HL-60 (cell line): ENCODE results near the gene OR8D4.

Source experiments
- CTCF ChIP-seq: IDR thresholded peaks from one replicate; pipeline ENCODE4 v1.5.1; 2011; ENCODE audit warnings: low read length, control low read depth, inconsistent platforms; ENCODE audit not compliant: insufficient read depth
- POLR2AphosphoS5 ChIP-seq: IDR thresholded peaks from 2 replicates; pipeline ENCODE4 v1.6.1; 2012; ENCODE audit warnings: low read depth
- SPI1 ChIP-seq: IDR thresholded peaks from 2 replicates; pipeline ENCODE4 v1.6.1; 2012; ENCODE audit warnings: low read depth, mild to moderate bottlenecking, borderline replicate concordance

DNA sequence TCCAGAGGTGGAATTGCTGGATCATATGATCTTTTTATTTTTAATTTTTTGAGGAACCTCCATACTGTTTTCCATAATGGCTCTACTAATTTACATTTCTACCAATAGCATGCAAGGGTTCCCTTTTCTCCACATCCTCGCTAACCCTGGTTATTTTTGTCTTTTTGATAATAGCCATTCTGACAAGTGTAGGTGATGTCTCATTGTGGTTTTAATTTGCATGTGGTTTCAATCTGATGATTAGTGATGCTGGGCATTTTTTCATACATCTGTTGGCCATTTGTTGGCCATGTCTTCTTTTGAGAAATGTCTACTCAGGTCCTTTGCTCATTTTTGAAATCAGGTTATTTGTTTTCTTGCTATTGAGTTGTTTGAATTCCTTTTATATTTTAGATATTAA lies 22.1 kb downstream of the OR8D4 start:
- no peak for TF ChIP-seq CTCF
- TF ChIP-seq SPI1, result no peak
- no peak for TF ChIP-seq POLR2AphosphoS5
